SK-N-SH (cell line): ENCODE data around the gene SRGN.

Experiments
- CTCF ChIP-seq: fragments of 200-600 bp; sonication (generic); IDR thresholded peaks from 2 replicates; pipeline ENCODE4 v1.6.1; 2017; ENCODE audit warnings: antibody characterized with exemption, mild to moderate bottlenecking, moderate library complexity
- MAX ChIP-seq: IDR thresholded peaks from 2 replicates; pipeline ENCODE4 v1.4.0; 2012; ENCODE audit warnings: low read depth

GRCh38 chr10:69042838-69043237 is 45.1 kb upstream of the SRGN start:
- no peak for TF ChIP-seq CTCF
- TF ChIP-seq MAX, result no peak
